Mesenchymal stem cell (in vitro differentiated cells and primary cell): ENCODE measurements around the gene CADPS.

Experiments
- DNase-seq: peaks from one replicate; pipeline ENCODE4 v3.0.0-alpha.2; 2013
- H2AFZ ChIP-seq: one replicate; pipeline ENCODE4 v1.6.1; 2013; ENCODE audit warnings: low read depth, mild to moderate bottlenecking, control low read depth, inconsistent platforms, low read length, moderate library complexity
- H2AK5ac ChIP-seq: 2 replicates; pipeline ENCODE4 v1.6.1; 2013; ENCODE audit warnings: low read length, moderate library complexity, mild to moderate bottlenecking, inconsistent platforms; ENCODE audit not compliant: severe bottlenecking
- H2BK120ac ChIP-seq: one replicate; pipeline ENCODE4 v1.6.1; 2013; ENCODE audit warnings: low read depth, mild to moderate bottlenecking, inconsistent platforms, low read length, moderate library complexity
- H2BK12ac ChIP-seq, 2 experiments: one replicate each; pipeline ENCODE4 v1.6.1; 2013; ENCODE audit warnings: inconsistent platforms in 2 of 2, low read length in 2 of 2, mild to moderate bottlenecking in 2 of 2, moderate library complexity in 2 of 2, control low read depth in 1 of 2
- H2BK15ac ChIP-seq: one replicate; pipeline ENCODE4 v1.6.1; 2013; ENCODE audit warnings: mild to moderate bottlenecking, low read depth, inconsistent platforms; ENCODE audit not compliant: poor library complexity, severe bottlenecking
- H2BK5ac ChIP-seq: 2 replicates; pipeline ENCODE4 v1.6.1; 2013; ENCODE audit warnings: low read depth, mild to moderate bottlenecking, low read length, control low read depth, inconsistent platforms; ENCODE audit not compliant: poor library complexity, severe bottlenecking
- H3K14ac ChIP-seq, 2 experiments: one replicate each; pipeline ENCODE4 v1.6.1; 2013; ENCODE audit warnings: inconsistent platforms in 2 of 2, low read length in 2 of 2, control low read depth in 1 of 2, mild to moderate bottlenecking in 1 of 2, moderate library complexity in 1 of 2
- H3K18ac ChIP-seq, 2 experiments: one replicate each; pipeline ENCODE4 v1.6.1; 2013; ENCODE audit warnings: inconsistent platforms in 2 of 2, low read length in 2 of 2, control low read depth in 1 of 2, low read depth in 1 of 2, mild to moderate bottlenecking in 1 of 2
- H3K23ac ChIP-seq, 2 experiments: one replicate each; pipeline ENCODE4 v1.6.1; 2013; ENCODE audit warnings: inconsistent platforms in 2 of 2, low read length in 2 of 2, mild to moderate bottlenecking in 2 of 2, moderate library complexity in 2 of 2, control low read depth in 1 of 2
- H3K27ac ChIP-seq: 2 replicates; pipeline ENCODE4 v1.5.1; 2013; ENCODE audit warnings: mild to moderate bottlenecking, moderate library complexity, low read length, control low read depth, inconsistent platforms; ENCODE audit not compliant: poor library complexity, severe bottlenecking
- H3K27me3 ChIP-seq, 2 experiments: 2 replicates each; pipeline versions ENCODE4 v1.6.1 to v1.7.0; 2013; ENCODE audit warnings: low read length in 2 of 2, mild to moderate bottlenecking in 2 of 2, moderate library complexity in 2 of 2, control low read depth in 1 of 2, inconsistent platforms in 1 of 2; ENCODE audit not compliant: control insufficient read depth in 1 of 2, insufficient read depth in 1 of 2
- H3K36me3 ChIP-seq, 2 experiments: 2 replicates each; pipeline versions ENCODE4 v1.6.1 to v1.7.0; 2013; ENCODE audit warnings: low read length in 2 of 2, control low read depth in 1 of 2, inconsistent platforms in 1 of 2, low read depth in 1 of 2, mild to moderate bottlenecking in 1 of 2; ENCODE audit not compliant: insufficient read depth in 2 of 2, control insufficient read depth in 1 of 2
- H3K4ac ChIP-seq, 2 experiments: one replicate each; pipeline ENCODE4 v1.6.1; 2013; ENCODE audit warnings: inconsistent platforms in 2 of 2, low read length in 2 of 2, mild to moderate bottlenecking in 2 of 2, moderate library complexity in 2 of 2, control low read depth in 1 of 2, low read depth in 1 of 2
- H3K4me1 ChIP-seq: 2 replicates; pipeline ENCODE4 v1.6.1; 2013; ENCODE audit warnings: low read depth, low read length, control low read depth; ENCODE audit not compliant: control insufficient read depth, insufficient read depth
- H3K4me2 ChIP-seq: 2 replicates; pipeline ENCODE4 v1.6.1; 2013; ENCODE audit warnings: low read length, mild to moderate bottlenecking, inconsistent platforms; ENCODE audit not compliant: poor library complexity, severe bottlenecking
- H3K4me3 ChIP-seq, 2 experiments: 2 replicates each; pipeline versions ENCODE4 v1.5.1 to v1.7.0; 2013; ENCODE audit warnings: low read length in 2 of 2, mild to moderate bottlenecking in 2 of 2, control low read depth in 1 of 2, low read depth in 1 of 2; ENCODE audit not compliant: insufficient read depth in 1 of 2
- H3K79me1 ChIP-seq: replicated peaks from 2 replicates; pipeline ENCODE4 v1.6.1; 2013; ENCODE audit warnings: mild to moderate bottlenecking, control low read depth, low read length, inconsistent platforms; ENCODE audit not compliant: poor library complexity, severe bottlenecking
- H3K9ac ChIP-seq: 2 replicates; pipeline ENCODE4 v1.7.0; 2013; ENCODE audit warnings: mild to moderate bottlenecking, low read length, moderate library complexity
- H3K9me3 ChIP-seq: 2 replicates; pipeline ENCODE4 v1.7.0; 2013; ENCODE audit warnings: mild to moderate bottlenecking, low read length; ENCODE audit not compliant: control insufficient read depth
- H4K8ac ChIP-seq: one replicate; pipeline ENCODE4 v1.6.1; 2013; ENCODE audit warnings: inconsistent platforms, mild to moderate bottlenecking, low read length, moderate library complexity
- H4K91ac ChIP-seq: one replicate; pipeline ENCODE4 v1.6.1; 2013; ENCODE audit warnings: mild to moderate bottlenecking, low read length, inconsistent platforms
- WGBS: methylation state at CpG from one replicate; pipeline ENCODE4 v1.1.7; 2013; ENCODE audit warnings: mixed read lengths; 5-methylcytosine and 5-hydroxymethylcytosine counted together

CADPS gene

DNA sequence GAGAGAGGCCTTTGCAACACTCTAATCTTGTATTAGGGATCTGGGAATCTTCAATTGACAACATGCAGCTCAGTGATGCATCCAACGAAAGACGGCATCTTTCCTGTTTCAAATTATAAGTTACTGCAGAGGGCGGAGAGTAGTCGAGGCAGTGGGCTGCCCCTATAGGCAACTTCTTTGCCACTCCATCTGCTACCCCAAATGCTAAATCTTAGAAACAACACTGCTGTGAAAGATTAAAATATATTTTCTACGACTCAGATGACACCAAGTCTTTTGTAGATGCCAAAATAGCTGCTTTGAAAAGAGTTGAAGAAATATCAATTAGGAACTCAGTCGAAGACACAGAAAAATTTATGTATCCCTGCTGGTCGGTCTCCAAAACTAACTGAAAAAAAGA is 340.9 kb downstream of the CADPS start:
- no peaks in the 10 kb centered on the region for H3K79me1 ChIP-seq
- DNase-seq: no peak
- H3K18ac ChIP-seq: no peak overlapping the region
- no peak overlapping the region for H2BK15ac ChIP-seq
- H3K27me3 ChIP-seq: peaks cover 0 to 13% of the 10 kb centered on the region in 2 experiments
- H3K23ac ChIP-seq: no peak overlapping the region
- no peak overlapping the region for H2BK120ac ChIP-seq
- no peak overlapping the region for H3K4me3 ChIP-seq
- no peak overlapping the region for H4K8ac ChIP-seq
- H2AK5ac ChIP-seq: no peak overlapping the region
- no peaks in the 10 kb centered on the region for H3K36me3 ChIP-seq
- no peak overlapping the region for H4K91ac ChIP-seq
- no peak overlapping the region for H2BK5ac ChIP-seq
- H3K4ac ChIP-seq: no peak overlapping the region
- H3K27ac ChIP-seq: no peak overlapping the region
- H3K14ac ChIP-seq: no peak overlapping the region
- no peak overlapping the region for H2BK12ac ChIP-seq
- 84% methylated on average over 7 of the region's 7 CpGs for WGBS
- no peaks in the 10 kb centered on the region for H3K9me3 ChIP-seq
- H3K4me1 ChIP-seq: no peaks in the 10 kb centered on the region
- no peak overlapping the region for H3K9ac ChIP-seq
- H3K4me2 ChIP-seq: no peak overlapping the region
- no peak overlapping the region for H2AFZ ChIP-seq

DNA sequence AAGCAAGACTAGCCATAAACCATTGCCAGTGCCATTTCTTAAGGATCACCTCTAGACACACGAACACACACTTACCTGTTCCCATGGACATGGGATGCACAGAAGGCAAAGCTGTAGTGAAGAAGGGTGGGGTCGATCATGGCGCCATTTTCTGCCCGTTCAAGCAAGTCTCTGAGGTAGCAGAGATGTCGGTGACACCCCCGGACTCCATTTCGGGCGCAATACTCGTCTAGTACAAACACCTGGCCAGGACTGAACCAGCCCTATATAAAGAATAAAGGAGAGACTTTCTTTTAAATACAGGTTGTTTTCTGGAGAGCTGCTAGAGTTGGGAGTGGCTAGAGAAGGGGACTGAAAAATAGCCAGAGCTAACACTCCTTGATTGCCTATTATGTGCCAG is 342.4 kb downstream of the CADPS start:
- 74% methylated on average over 7 of the region's 9 CpGs for WGBS

DNA sequence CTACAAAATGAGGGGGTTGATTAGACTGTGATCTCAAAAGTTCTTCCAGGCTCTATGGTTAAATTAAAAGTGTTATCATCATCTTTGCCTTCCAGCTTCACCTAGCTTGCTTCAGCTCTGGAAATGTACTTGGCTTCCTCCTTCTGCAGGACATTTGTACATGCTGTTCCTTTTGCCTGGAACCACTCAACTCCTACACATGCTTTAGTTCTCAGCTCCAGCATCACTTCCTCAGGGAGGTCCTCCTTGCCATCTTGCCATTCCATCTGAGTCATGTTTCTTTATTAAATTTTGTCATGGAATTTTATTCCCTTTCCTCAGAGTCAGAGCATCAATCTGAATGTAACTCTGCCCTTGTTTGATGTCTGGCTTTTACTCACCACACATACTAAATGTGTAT is 343.2 kb downstream of the CADPS start:
- no peak for DNase-seq
- H3K27me3 ChIP-seq: no peaks in the 10 kb centered on the region
- no peak overlapping the region for H3K4me2 ChIP-seq

More for the DNA sequence above, 342.4 kb downstream of the CADPS start:
- Histone ChIP-seq H2BK15ac (no peak overlapping the region), H4K91ac (no peak overlapping the region), H3K4me2 (no peak overlapping the region), H2BK5ac (no peak overlapping the region), H2BK12ac (no peak overlapping the region), H3K4ac (no peak overlapping the region), H3K27ac (no peak overlapping the region), H3K36me3 (no peaks in the 10 kb centered on the region), H2AFZ (no peak overlapping the region), H3K79me1 (no peaks in the 10 kb centered on the region), H3K18ac (no peak overlapping the region), H2BK120ac (no peak overlapping the region), H3K27me3 (no peaks in the 10 kb centered on the region), H3K4me3 (no peak overlapping the region), H3K9ac (no peak overlapping the region), H3K14ac (no peak overlapping the region), H4K8ac (no peak overlapping the region), H3K4me1 (no peaks in the 10 kb centered on the region), H2AK5ac (no peak overlapping the region), H3K9me3 (no peaks in the 10 kb centered on the region), H3K23ac (no peak overlapping the region)
- no peak for DNase-seq

DNA sequence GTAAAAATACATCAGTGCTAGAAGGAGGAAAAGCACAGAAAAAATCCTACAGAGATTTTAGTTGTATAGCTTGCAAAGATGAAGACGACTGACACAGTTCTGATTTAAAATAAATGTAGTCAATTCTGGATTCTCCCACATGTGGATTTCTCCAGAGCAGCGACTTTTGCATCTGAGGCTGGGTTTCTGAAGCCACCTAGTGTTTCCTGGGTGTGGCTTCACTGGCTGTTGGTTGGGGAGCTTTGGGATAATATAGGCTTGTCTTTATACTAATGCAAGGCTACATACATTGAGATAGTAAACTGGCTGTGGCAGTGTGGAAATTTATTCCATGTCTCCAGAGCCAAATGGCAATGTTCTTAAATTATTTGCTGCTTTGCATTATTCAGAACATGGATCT is 343.7 kb downstream of the CADPS start:
- WGBS: 41% methylated on average over 2 of the region's 2 CpGs
- Histone ChIP-seq H4K8ac (no peak overlapping the region), H3K23ac (no peak overlapping the region), H3K18ac (no peak overlapping the region), H2BK5ac (no peak overlapping the region), H3K27me3 (no peaks in the 10 kb centered on the region), H3K79me1 (no peaks in the 10 kb centered on the region), H3K14ac (no peak overlapping the region), H3K36me3 (no peaks in the 10 kb centered on the region), H3K4me1 (no peaks in the 10 kb centered on the region), H3K4me2 (no peak overlapping the region), H2BK15ac (no peak overlapping the region), H2BK12ac (no peak overlapping the region), H3K4me3 (no peak overlapping the region), H3K27ac (no peak overlapping the region), H3K9me3 (no peaks in the 10 kb centered on the region), H2AFZ (no peak overlapping the region), H2AK5ac (no peak overlapping the region), H4K91ac (no peak overlapping the region), H3K4ac (no peak overlapping the region), H2BK120ac (no peak overlapping the region), H3K9ac (no peak overlapping the region)
- no peak for DNase-seq

More for the DNA sequence above, 343.2 kb downstream of the CADPS start:
- Histone ChIP-seq H3K18ac (no peak overlapping the region), H3K4ac (no peak overlapping the region), H2BK12ac (no peak overlapping the region), H2BK5ac (no peak overlapping the region), H2AFZ (no peak overlapping the region), H3K9ac (no peak overlapping the region), H3K79me1 (no peaks in the 10 kb centered on the region), H4K8ac (no peak overlapping the region), H3K14ac (no peak overlapping the region), H4K91ac (no peak overlapping the region), H2AK5ac (no peak overlapping the region), H3K36me3 (no peaks in the 10 kb centered on the region), H3K9me3 (no peaks in the 10 kb centered on the region), H3K23ac (no peak overlapping the region), H3K27ac (no peak overlapping the region), H2BK120ac (no peak overlapping the region), H2BK15ac (no peak overlapping the region), H3K4me1 (no peaks in the 10 kb centered on the region), H3K4me3 (no peak overlapping the region)
